PC-9 (cell line): Measurements from ENCODE around the gene MISP. TPM values are rescaled to one million over a fixed set of nuclear protein-coding genes. Genes with fewer than 3 reads are reported as not detected.

Source experiments
- BruUV-seq: library from RNA; stranded (reverse); fragments of 400-500 nt; replicated peaks from 2 replicates; lab custom pipeline; 2021; lab: Mats Ljungman, UMichigan
- CTCF ChIA-PET: fragments of 300-600 bp; sonication (Branson Sonifier 250); formaldehyde crosslinking; loops from one replicate; lab custom pipeline; 2022; ENCODE audit warnings: antibody characterized with exemption; lab: Charles Lee
- POLR2A ChIA-PET: fragments of 300-600 bp; sonication (Branson Sonifier 250); formaldehyde crosslinking; loops from one replicate; lab custom pipeline; 2022; ENCODE audit warnings: antibody characterized with exemption; ENCODE audit not compliant: unreplicated experiment; lab: Charles Lee
- DNase-seq, 2 experiments: peaks; one replicate each; pipeline versions ENCODE4 v3.0.0 to v3.0.0-alpha.2; 2015 to 2022; ENCODE audit warnings: mixed read lengths in 1 of 2
- H2AFZ ChIP-seq: fragments of 200-600 bp; sonication (generic); 2 replicates; pipeline ENCODE4 v1.8.1; 2017; ENCODE audit warnings: antibody characterized with exemption
- H3F3A ChIP-seq: fragments of 200-600 bp; sonication (generic); 2 replicates; pipeline ENCODE4 v1.8.1; 2017; ENCODE audit warnings: antibody characterized with exemption, mild to moderate bottlenecking, low read depth; ENCODE audit not compliant: insufficient read depth
- H3K27ac ChIP-seq: fragments of 200-600 bp; sonication (generic); 2 replicates; pipeline ENCODE4 v1.6.1; 2016; ENCODE audit warnings: mixed run types
- H3K27me3 ChIP-seq: fragments of 200-600 bp; sonication (generic); 2 replicates; pipeline ENCODE4 v1.6.1; 2016; ENCODE audit warnings: low read depth, mixed run types; ENCODE audit not compliant: insufficient read depth
- H3K36me3 ChIP-seq: fragments of 200-600 bp; sonication (generic); 2 replicates; pipeline ENCODE4 v1.6.1; 2016; ENCODE audit warnings: low read depth, mixed run types
- H3K4me1 ChIP-seq: fragments of 200-600 bp; sonication (generic); replicated peaks from 2 replicates; pipeline ENCODE4 v1.6.1; 2016; ENCODE audit warnings: mixed run types; ENCODE audit not compliant: insufficient read depth
- H3K4me2 ChIP-seq: fragments of 200-600 bp; sonication (generic); 2 replicates; pipeline ENCODE4 v1.6.1; 2017; ENCODE audit warnings: mixed run types
- H3K4me3 ChIP-seq: fragments of 200-600 bp; sonication (generic); 2 replicates; pipeline ENCODE4 v1.6.1; 2016; ENCODE audit warnings: mixed run types
- H3K79me2 ChIP-seq: fragments of 200-600 bp; sonication (generic); 2 replicates; pipeline ENCODE4 v1.6.1; 2017; ENCODE audit warnings: low read depth, mixed run types
- H3K9me2 ChIP-seq: fragments of 200-600 bp; sonication (generic); 2 replicates; pipeline ENCODE4 v1.8.1; 2017; ENCODE audit warnings: mild to moderate bottlenecking; ENCODE audit not compliant: insufficient read depth
- H3K9me3 ChIP-seq: fragments of 200-600 bp; sonication (generic); 2 replicates; pipeline ENCODE4 v1.8.1; 2016; ENCODE audit warnings: low read depth; ENCODE audit not compliant: insufficient read depth
- H4K20me1 ChIP-seq: fragments of 200-600 bp; sonication (generic); 2 replicates; pipeline ENCODE4 v1.8.1; 2017; ENCODE audit not compliant: insufficient read depth
- EZH2 ChIP-seq: fragments of 200-600 bp; sonication (generic); IDR thresholded peaks from 2 replicates; pipeline ENCODE4 v1.8.0; 2017; ENCODE audit warnings: antibody characterized with exemption, low read depth
- intact Hi-C: fragments of 100-400 bp; cut with micrococcal nuclease; formaldehyde crosslinking; loops from one replicate; pipeline ENCODE4 v1.10.0; 2022; ENCODE audit not compliant: unreplicated experiment
- total RNA-seq: library from RNA; stranded (reverse); gene quantifications from 2 replicates; pipeline ENCODE4 v1.2.3, GENCODE V29; 2021
- TF ChIP-seq, protein P1 (sequence below): fragments of 200-600 bp; sonication (generic); conservative IDR thresholded peaks from 2 replicates; pipeline ENCODE4 v1.6.1; 2017; ENCODE audit warnings: mixed run types, antibody characterized with exemption, mild to moderate bottlenecking, moderate library complexity

The MISP gene
- total RNA-seq, 1 experiment from 2014 or later = 91.6 TPM

- CTCF ChIA-PET = no interaction called here
- no peak overlapping the region for H3K4me3 ChIP-seq
These were observed 38.2 kb downstream of the MISP start for GRCh38 chr19:788983-789700.

GRCh38 chr19:789701-790060, 38.8 kb downstream of the MISP start:
- H3K9me3 ChIP-seq = no peaks in the 10 kb centered on the region
- no peaks in the 10 kb centered on the region for H3K36me3 ChIP-seq
- BruUV-seq = no TSS peak
- DNase-seq = no peak
- no peaks in the 10 kb centered on the region for H3K27me3 ChIP-seq
- POLR2A ChIA-PET = interaction anchor here (0.7 kb wide), 1 partner anchor 37 kb away, joined by 7 read pairs; no protein-coding TSS in a partner anchor
- H3K27ac ChIP-seq = no peak overlapping the region
- no peaks in the 10 kb centered on the region for H3K9me2 ChIP-seq
- no peaks in the 10 kb centered on the region; the same call in 1 of the 2 replicates for H3F3A ChIP-seq
- H3K4me1 ChIP-seq = no peaks in the 10 kb centered on the region
- H2AFZ ChIP-seq = no peak overlapping the region
- no peak overlapping the region for H3K4me3 ChIP-seq
- CTCF ChIA-PET = no interaction called here
- peaks cover 3% of the 10 kb centered on the region for H3K79me2 ChIP-seq
- TF ChIP-seq, protein P1, sequence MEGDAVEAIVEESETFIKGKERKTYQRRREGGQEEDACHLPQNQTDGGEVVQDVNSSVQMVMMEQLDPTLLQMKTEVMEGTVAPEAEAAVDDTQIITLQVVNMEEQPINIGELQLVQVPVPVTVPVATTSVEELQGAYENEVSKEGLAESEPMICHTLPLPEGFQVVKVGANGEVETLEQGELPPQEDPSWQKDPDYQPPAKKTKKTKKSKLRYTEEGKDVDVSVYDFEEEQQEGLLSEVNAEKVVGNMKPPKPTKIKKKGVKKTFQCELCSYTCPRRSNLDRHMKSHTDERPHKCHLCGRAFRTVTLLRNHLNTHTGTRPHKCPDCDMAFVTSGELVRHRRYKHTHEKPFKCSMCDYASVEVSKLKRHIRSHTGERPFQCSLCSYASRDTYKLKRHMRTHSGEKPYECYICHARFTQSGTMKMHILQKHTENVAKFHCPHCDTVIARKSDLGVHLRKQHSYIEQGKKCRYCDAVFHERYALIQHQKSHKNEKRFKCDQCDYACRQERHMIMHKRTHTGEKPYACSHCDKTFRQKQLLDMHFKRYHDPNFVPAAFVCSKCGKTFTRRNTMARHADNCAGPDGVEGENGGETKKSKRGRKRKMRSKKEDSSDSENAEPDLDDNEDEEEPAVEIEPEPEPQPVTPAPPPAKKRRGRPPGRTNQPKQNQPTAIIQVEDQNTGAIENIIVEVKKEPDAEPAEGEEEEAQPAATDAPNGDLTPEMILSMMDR = no peak
- TF ChIP-seq EZH2 = no peak
- no peaks in the 10 kb centered on the region for H4K20me1 ChIP-seq
- intact Hi-C loops = no loop called here
- no peak overlapping the region for H3K4me2 ChIP-seq

More at GRCh38 chr19:788983-789700, 38.2 kb downstream of the MISP start:
- H3K9me3 ChIP-seq = no peaks in the 10 kb centered on the region
- no TSS peak for BruUV-seq
- TF ChIP-seq EZH2 = no peak
- TF ChIP-seq, protein P1 = no peak
- no peak overlapping the region for H3K4me2 ChIP-seq
- DNase-seq = no peak
- intact Hi-C loops = no loop called here
- H3K27me3 ChIP-seq = no peaks in the 10 kb centered on the region
- no peaks in the 10 kb centered on the region; the same call in 1 of the 2 replicates for H3F3A ChIP-seq
- H3K79me2 ChIP-seq = peaks cover 8% of the 10 kb centered on the region
- H3K27ac ChIP-seq = no peak overlapping the region
- peaks cover 5% of the 10 kb centered on the region; the same call in 1 of the 2 replicates for H3K4me1 ChIP-seq
- H3K9me2 ChIP-seq = no peaks in the 10 kb centered on the region
- no peak overlapping the region for H2AFZ ChIP-seq
- no peaks in the 10 kb centered on the region for H4K20me1 ChIP-seq
- POLR2A ChIA-PET = no interaction called here
- H3K36me3 ChIP-seq = no peaks in the 10 kb centered on the region

- BruUV-seq = no TSS peak
- no peak overlapping the region for H2AFZ ChIP-seq
- H3K9me2 ChIP-seq = no peaks in the 10 kb centered on the region
- no peak overlapping the region for H3K4me2 ChIP-seq
- H4K20me1 ChIP-seq = no peaks in the 10 kb centered on the region
- H3K4me3 ChIP-seq = no peak overlapping the region
- H3K79me2 ChIP-seq = no peaks in the 10 kb centered on the region
- ChIA-PET POLR2A (no interaction called here), CTCF (no interaction called here)
- no peaks in the 10 kb centered on the region for H3K4me1 ChIP-seq
- DNase-seq = no peak
- intact Hi-C loops = no loop called here
- no peaks in the 10 kb centered on the region for H3K36me3 ChIP-seq
- no peaks in the 10 kb centered on the region for H3F3A ChIP-seq
- no peaks in the 10 kb centered on the region for H3K27me3 ChIP-seq
- no peaks in the 10 kb centered on the region for H3K9me3 ChIP-seq
- H3K27ac ChIP-seq = no peak overlapping the region
- no peak for TF ChIP-seq EZH2
- TF ChIP-seq, protein P1 = no peak
These were observed 40.2 kb downstream of the MISP start for GRCh38 chr19:791007-791566.
